Activated CD8-positive, alpha-beta memory T cell treated with anti-CD3 and anti-CD28 coated beads, Interleukin-2, amount 50 U/mL, for 48 hours (primary cell): Measurements from ENCODE around the gene RMND5B.
"Not testable (repeated sequence)": the region's sequence is repeated elsewhere in the genome, so short reads cannot be mapped to it uniquely, and the experiment has no call there.

Experiments used
- DNase-seq: peaks from one replicate; pipeline ENCODE4 v3.0.0-alpha.2; 2020

The RMND5B gene

GRCh38 chr5:178130576-178131445 is at the start of gene RMND5B:
Gene RMND5B (plus strand): TSS chr5:178131014. CDS start chr5:178138120, 7,106 bp downstream.
- DNase-seq: peak; percentile 91

- no peak for DNase-seq
Measured at GRCh38 chr5:178081571-178082243, 49.1 kb upstream of the RMND5B start.

- no peak for DNase-seq
Measured at GRCh38 chr5:178083922-178084321, 46.9 kb upstream of the RMND5B start.

- no peak for DNase-seq
Measured at GRCh38 chr5:178085316-178085715, 45.5 kb upstream of the RMND5B start.

- DNase-seq: no peak
Measured at GRCh38 chr5:178086266-178086665, 44.5 kb upstream of the RMND5B start.

- DNase-seq: not testable (repeated sequence)
Measured at GRCh38 chr5:178087199-178087598, 43.6 kb upstream of the RMND5B start.

GRCh38 chr5:178090856-178091255 is 40.0 kb upstream of the RMND5B start:
- no peak for DNase-seq

GRCh38 chr5:178093134-178093533 is 37.7 kb upstream of the RMND5B start:
- no peak for DNase-seq

- no peak for DNase-seq
Measured at GRCh38 chr5:178094345-178094744, 36.5 kb upstream of the RMND5B start.

- DNase-seq: no peak
Measured at GRCh38 chr5:178098685-178099084, 32.1 kb upstream of the RMND5B start.

GRCh38 chr5:178103612-178104011 is 27.2 kb upstream of the RMND5B start:
- no peak for DNase-seq

GRCh38 chr5:178104492-178104891 is 26.3 kb upstream of the RMND5B start:
- DNase-seq: no peak

- no peak for DNase-seq
Measured at GRCh38 chr5:178106086-178106485, 24.7 kb upstream of the RMND5B start.

- DNase-seq: no peak
Measured at GRCh38 chr5:178106556-178107239, 24.1 kb upstream of the RMND5B start.

GRCh38 chr5:178107756-178108310 is 23.0 kb upstream of the RMND5B start:
- no peak for DNase-seq

- no peak for DNase-seq
Measured at GRCh38 chr5:178108446-178108845, 22.4 kb upstream of the RMND5B start.

GRCh38 chr5:178108966-178109365 is 21.8 kb upstream of the RMND5B start:
- DNase-seq: no peak

GRCh38 chr5:178110511-178110910 is 20.3 kb upstream of the RMND5B start:
- no peak for DNase-seq

- no peak for DNase-seq
Measured at GRCh38 chr5:178111925-178112324, 18.9 kb upstream of the RMND5B start.

- no peak for DNase-seq
Measured at GRCh38 chr5:178112545-178112944, 18.3 kb upstream of the RMND5B start.

- DNase-seq: peak; percentile 89
Measured at GRCh38 chr5:178113141-178113787, 17.6 kb upstream of the RMND5B start, which contains the start of gene N4BP3. Gene N4BP3 (plus strand): TSS chr5:178113532. CDS start chr5:178119584, 6,052 bp downstream.

- peak; percentile 68 for DNase-seq
Measured at GRCh38 chr5:178113841-178114324, 16.9 kb upstream of the RMND5B start.
